ENCODE results near the gene AFF3. TPM values are rescaled to one million over a fixed set of nuclear protein-coding genes. Genes with fewer than 3 reads are reported as not detected.

The AFF3 gene
- total RNA-seq, 3 donors from 2014 or later = 4.2 to 56.6 (median 5.2) TPM

DNA sequence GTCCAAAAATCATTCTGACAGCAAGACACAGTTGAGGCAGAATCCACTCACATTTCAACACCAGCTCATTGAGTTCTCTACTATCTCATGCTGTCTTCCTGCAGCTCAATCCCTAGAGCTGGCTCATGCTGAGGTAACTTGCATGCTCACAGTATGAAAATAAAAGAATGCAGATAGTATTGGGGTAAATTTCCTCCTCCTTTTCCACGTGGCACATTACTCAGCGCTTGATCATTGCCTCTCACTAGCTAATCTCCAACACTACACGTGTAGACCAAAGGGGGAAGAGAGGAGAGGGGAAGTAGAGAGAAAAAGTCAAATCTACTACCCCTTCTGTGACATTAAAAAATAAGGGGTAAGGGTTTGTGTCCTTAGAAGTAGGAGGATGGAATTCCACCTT is 300.6 kb downstream of the AFF3 start:
- no peaks in the 10 kb centered on the region for H3K36me3 ChIP-seq (ENCODE audit: low read depth)
- H3K9me3 ChIP-seq = no peaks in the 10 kb centered on the region
- no peak overlapping the region for H3K4me3 ChIP-seq
- intact Hi-C loops (cut with DNase I, micrococcal nuclease) = no loop called here
- H3K4me1 ChIP-seq (ENCODE audit: low read depth) = no peaks in the 10 kb centered on the region
- no peak for DNase-seq
- no peak for TF ChIP-seq CTCF (IDR thresholded peaks at IDR 0.05)
- ATAC-seq = no peak

- ATAC-seq = no peak
- intact Hi-C loops (cut with DNase I, micrococcal nuclease) = no loop called here
- Histone ChIP-seq H3K36me3 (ENCODE audit: low read depth) (no peaks in the 10 kb centered on the region), H3K4me1 (ENCODE audit: low read depth) (no peaks in the 10 kb centered on the region), H3K4me3 (no peak overlapping the region), H3K9me3 (no peaks in the 10 kb centered on the region)
- no peak for DNase-seq
- no peak for TF ChIP-seq CTCF (IDR thresholded peaks at IDR 0.05)
Measured at GRCh38 chr2:99840831-99841230, 301.6 kb downstream of the AFF3 start.

- no peaks in the 10 kb centered on the region for H3K9me3 ChIP-seq
- intact Hi-C loops (cut with DNase I, micrococcal nuclease) = no loop called here
- H3K36me3 ChIP-seq (ENCODE audit: low read depth) = no peaks in the 10 kb centered on the region
- no peak overlapping the region for H3K4me3 ChIP-seq
- no peak for TF ChIP-seq CTCF (IDR thresholded peaks at IDR 0.05)
- no peaks in the 10 kb centered on the region for H3K4me1 ChIP-seq (ENCODE audit: low read depth)
- DNase-seq (no peak), ATAC-seq (no peak)
Measured at GRCh38 chr2:99836690-99837605, 305.4 kb downstream of the AFF3 start.

DNA sequence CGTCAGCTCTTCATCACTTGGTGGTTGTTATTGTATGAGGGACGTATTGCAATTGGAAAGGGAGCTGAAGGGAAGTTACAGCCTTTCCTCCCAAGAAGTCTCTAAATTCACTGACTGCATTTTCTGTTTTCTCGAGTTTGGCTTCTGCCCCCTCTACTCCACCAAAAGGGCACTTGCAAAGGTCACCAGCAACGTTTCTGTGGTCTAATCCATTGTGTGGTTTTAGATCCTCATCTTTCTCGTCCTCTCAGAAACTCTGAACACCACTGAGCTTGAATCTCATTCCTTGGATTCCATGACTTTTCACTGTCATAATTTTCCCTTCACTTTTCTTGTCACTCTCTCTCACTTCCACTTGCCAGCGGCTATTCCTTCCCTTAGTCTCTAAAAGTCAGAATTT is 308.0 kb downstream of the AFF3 start:
- Histone ChIP-seq H3K36me3 (ENCODE audit: low read depth) (no peaks in the 10 kb centered on the region), H3K4me1 (ENCODE audit: low read depth) (no peaks in the 10 kb centered on the region), H3K4me3 (no peak overlapping the region), H3K9me3 (no peaks in the 10 kb centered on the region)
- no peak for TF ChIP-seq CTCF (IDR thresholded peaks at IDR 0.05)
- intact Hi-C loops (cut with DNase I, micrococcal nuclease) = no loop called here
- DNase-seq (no peak), ATAC-seq (no peak)

GRCh38 chr2:99833586-99834201 is 308.7 kb downstream of the AFF3 start:
- intact Hi-C loops (cut with DNase I, micrococcal nuclease) = no loop called here
- no peak for ATAC-seq

More at GRCh38 chr2:99833586-99834201, 308.7 kb downstream of the AFF3 start:
- DNase-seq = no peak
- Histone ChIP-seq H3K4me1 (ENCODE audit: low read depth) (no peaks in the 10 kb centered on the region), H3K4me3 (no peak overlapping the region), H3K36me3 (ENCODE audit: low read depth) (no peaks in the 10 kb centered on the region), H3K9me3 (no peaks in the 10 kb centered on the region)
- no peak for TF ChIP-seq CTCF (IDR thresholded peaks at IDR 0.05)
